Measurements from ENCODE around the gene CRTC3.

Gene CRTC3

DNA sequence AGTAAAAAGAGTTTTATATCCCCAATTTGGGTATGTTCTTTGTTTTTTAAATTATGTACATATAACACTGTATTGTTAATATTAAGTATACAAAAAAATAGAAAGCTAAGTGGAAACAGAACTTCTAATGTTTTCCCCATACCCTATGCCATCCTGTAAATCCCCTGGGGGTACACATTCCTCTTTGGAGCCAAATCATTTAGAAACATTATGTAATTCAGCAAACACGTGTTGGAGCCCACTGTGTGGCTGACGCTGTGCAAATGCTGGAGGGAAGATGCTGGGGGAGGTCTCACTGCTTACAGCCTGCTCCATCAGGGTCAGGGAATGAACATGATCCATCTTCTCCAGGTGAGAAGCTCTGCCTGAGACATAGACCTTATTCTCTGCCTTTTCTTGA lies 52.8 kb downstream of the CRTC3 start:
- TF ChIP-seq, protein P1, sequence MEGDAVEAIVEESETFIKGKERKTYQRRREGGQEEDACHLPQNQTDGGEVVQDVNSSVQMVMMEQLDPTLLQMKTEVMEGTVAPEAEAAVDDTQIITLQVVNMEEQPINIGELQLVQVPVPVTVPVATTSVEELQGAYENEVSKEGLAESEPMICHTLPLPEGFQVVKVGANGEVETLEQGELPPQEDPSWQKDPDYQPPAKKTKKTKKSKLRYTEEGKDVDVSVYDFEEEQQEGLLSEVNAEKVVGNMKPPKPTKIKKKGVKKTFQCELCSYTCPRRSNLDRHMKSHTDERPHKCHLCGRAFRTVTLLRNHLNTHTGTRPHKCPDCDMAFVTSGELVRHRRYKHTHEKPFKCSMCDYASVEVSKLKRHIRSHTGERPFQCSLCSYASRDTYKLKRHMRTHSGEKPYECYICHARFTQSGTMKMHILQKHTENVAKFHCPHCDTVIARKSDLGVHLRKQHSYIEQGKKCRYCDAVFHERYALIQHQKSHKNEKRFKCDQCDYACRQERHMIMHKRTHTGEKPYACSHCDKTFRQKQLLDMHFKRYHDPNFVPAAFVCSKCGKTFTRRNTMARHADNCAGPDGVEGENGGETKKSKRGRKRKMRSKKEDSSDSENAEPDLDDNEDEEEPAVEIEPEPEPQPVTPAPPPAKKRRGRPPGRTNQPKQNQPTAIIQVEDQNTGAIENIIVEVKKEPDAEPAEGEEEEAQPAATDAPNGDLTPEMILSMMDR (IDR thresholded peaks at IDR 0.05; ENCODE audit: low read depth, low read length, missing control alignments): no peak
- H3K4me3 ChIP-seq (ENCODE audit: low read depth, low read length): no peak overlapping the region
- no peak for DNase-seq (ENCODE audit: low read depth)

DNA sequence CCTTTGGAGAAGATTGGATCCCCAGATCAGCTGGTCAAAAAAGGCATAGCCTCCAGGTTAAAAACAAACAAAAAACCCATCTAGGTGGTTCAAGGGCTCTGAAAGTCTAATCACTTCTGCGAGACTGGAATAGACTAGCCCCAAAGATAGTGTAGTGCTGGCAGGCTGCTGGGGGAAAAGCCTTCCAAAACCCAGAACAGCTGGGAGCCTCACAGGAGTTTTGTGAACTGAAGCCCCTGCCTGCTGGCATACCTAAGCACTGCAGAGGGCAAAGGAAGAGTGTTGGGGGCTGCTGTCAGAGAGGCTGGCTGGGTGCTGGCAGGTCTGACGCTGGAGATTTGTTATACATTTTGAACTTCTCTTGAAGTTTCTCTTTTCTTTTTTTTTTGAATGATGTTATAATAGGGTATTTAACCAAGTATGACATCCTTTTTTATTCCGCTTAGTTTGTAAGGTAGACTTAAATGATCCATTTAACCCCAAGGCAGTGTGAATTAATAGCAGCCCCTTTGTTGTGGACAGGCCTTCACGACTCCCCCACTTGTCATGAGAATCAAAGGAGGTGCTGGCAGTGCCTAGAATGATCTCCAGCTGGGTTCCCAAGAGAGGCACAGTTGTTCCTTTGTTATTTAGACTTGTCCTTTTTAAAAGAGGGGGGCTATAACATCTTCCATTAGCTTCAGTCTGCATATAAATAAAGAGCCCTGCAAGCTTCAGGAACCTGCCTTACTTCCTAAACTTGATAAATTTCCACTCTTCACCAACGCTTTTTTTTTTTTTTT lies 53.9 kb downstream of the CRTC3 start:
- DNase-seq (ENCODE audit: low read depth): no peak
- TF ChIP-seq, protein P1 (IDR thresholded peaks at IDR 0.05; ENCODE audit: low read depth, low read length, missing control alignments): no peak
- H3K4me3 ChIP-seq (ENCODE audit: low read depth, low read length): no peak overlapping the region

DNA sequence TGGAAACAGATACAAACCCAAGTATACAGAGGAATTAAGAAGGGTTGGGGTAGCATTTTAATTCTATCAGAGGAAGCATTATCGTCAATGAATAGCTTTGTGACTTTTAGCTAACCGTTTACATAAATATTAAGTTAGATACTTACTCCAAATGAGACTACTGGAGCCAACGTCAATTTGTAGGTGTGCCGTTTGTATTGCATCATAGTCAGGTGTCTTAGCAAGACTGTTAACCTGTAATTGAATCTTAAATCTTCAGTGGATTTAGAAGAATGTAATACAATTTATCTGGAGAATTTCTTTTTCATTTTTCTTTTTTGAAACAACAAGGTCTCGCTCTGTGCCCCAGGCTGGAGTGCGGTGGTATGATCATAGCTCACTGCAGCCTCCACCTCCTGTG lies 55.1 kb downstream of the CRTC3 start:
- H3K4me3 ChIP-seq (ENCODE audit: low read depth, low read length): no peak overlapping the region
- no peak for DNase-seq (ENCODE audit: low read depth)
- TF ChIP-seq, protein P1 (IDR thresholded peaks at IDR 0.05; ENCODE audit: low read depth, low read length, missing control alignments): no peak

DNA sequence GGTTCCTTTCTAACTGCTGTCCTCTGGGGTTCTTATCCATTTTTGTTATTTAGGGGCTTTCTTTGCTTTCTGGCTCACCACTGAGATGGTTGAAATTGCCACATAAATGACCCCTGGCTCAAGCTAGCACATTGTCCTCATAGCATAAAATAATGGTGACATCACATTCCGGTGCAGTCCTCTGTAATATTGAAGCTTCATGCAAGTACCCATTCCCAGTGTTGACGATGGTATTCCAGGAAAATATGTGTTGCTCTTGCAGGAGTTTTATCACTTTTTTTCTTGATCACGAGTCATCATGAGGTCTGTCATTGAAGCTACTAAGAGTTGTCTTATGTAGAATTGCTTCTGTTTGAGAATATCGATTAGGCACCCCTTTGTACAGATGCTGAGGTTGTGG lies 56.1 kb downstream of the CRTC3 start:
- H3K4me3 ChIP-seq (ENCODE audit: low read depth, low read length): no peak overlapping the region
- TF ChIP-seq, protein P1 (IDR thresholded peaks at IDR 0.05; ENCODE audit: low read depth, low read length, missing control alignments): no peak
- DNase-seq (ENCODE audit: low read depth): no peak

DNA sequence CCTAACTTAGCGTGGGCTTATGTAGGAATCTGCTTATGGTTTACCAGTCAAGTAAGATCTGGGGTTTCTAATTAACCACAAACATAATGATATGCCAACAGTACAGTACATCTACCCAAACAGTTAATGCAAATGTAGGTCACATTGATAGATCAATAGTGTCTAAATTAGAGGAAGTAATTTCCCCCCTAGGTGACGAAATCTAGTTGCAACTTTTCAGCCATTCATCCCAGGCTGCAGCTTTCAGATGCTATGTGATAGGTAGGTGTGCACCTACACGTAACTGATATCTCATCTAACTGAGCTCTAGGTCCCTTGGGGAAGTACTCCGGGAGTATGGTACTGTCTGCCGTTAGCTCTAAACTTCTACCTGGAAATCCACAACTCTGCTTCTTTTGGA lies 57.2 kb downstream of the CRTC3 start:
- no peak for DNase-seq (ENCODE audit: low read depth)
- H3K4me3 ChIP-seq (ENCODE audit: low read depth, low read length): no peak overlapping the region
- TF ChIP-seq, protein P1 (IDR thresholded peaks at IDR 0.05; ENCODE audit: low read depth, low read length, missing control alignments): no peak

DNA sequence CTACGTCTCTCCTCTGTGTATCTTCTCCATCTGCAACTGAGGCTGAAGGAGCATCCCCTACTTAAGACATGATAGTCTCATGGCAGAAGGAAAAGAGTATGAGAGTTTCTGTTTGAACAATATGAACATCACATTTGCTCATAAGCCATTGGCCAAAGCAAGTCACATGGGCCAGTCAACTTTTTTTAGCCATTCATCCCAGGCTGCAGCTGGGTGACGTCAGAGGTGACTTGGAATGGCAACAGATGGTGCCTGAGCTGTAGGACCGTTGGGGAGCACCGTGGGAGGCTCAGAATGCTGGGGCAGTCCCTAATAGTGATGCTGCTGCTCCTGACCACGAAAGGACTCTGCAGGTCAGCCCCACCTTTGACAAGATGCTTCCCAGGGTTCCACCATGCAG lies 58.7 kb downstream of the CRTC3 start:
- TF ChIP-seq, protein P1 (IDR thresholded peaks at IDR 0.05; ENCODE audit: low read depth, low read length, missing control alignments): no peak
- DNase-seq (ENCODE audit: low read depth): no peak
- no peak overlapping the region for H3K4me3 ChIP-seq (ENCODE audit: low read depth, low read length)

DNA sequence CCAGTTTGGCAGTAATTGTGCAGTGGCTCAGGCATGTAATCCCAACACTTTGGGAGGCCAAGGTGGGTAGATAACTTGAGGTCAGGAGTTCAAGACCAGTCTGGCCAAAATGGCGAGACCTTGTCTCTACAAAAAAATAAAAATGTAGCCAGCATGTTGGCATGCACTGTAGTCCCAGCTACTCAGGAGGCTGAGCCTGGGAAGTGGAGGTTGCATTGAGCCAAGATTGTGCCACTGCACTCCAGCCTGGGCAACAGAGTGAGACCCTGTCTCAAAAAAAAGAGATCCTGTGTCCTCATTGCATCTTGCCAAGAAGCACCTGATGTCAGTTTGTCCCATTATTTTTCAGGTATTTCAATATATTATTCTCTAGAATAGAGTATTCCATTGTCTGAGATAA lies 61.8 kb downstream of the CRTC3 start:
- TF ChIP-seq, protein P1 (IDR thresholded peaks at IDR 0.05; ENCODE audit: low read depth, low read length, missing control alignments): no peak
- DNase-seq (ENCODE audit: low read depth): no peak

More for the DNA sequence above, 61.8 kb downstream of the CRTC3 start:
- H3K4me3 ChIP-seq (ENCODE audit: low read depth, low read length): no peak overlapping the region
